Measurements from ENCODE around the gene MALT1. TPM values are rescaled to one million over a fixed set of nuclear protein-coding genes. Genes with fewer than 3 reads are reported as not detected.
"Not testable (repeated sequence)": the region's sequence is repeated elsewhere in the genome, so short reads cannot be mapped to it uniquely, and the experiment has no call there.

MALT1 gene
- total RNA-seq, 1 experiment from 2014 or later, result 27.8 TPM

DNA sequence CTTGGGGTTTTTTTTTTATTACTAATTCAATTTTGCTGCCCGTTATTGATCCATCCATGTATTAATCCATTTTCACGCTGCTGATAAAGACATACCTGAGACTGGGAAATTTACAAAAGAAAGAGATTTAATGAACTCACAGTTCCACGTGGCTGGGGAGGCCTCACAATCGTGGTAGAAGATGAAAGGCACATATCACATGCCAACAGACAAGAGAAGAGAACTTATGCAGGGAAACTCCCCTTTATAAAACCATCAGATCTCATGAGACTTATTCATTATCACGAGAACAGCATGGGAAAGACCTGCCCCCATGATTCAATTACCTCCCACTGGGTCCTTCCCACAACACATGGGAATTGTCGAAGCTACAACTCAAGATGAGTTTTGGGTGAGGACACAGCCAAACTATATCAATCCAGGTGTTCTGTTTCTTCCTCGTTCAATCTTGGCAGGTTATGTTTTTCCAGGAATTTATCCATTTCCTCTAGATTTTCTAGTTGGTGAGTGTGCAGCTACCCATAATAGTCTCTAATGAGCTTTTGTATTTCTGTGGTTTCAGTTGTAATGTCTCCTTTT is 18.0 kb upstream of the MALT1 start:
- not testable (repeated sequence) for DNase-seq (ENCODE audit: low read depth)

GRCh38 chr18:58653814-58654509 is 17.3 kb upstream of the MALT1 start:
- no peak for DNase-seq (ENCODE audit: low read depth)

DNA sequence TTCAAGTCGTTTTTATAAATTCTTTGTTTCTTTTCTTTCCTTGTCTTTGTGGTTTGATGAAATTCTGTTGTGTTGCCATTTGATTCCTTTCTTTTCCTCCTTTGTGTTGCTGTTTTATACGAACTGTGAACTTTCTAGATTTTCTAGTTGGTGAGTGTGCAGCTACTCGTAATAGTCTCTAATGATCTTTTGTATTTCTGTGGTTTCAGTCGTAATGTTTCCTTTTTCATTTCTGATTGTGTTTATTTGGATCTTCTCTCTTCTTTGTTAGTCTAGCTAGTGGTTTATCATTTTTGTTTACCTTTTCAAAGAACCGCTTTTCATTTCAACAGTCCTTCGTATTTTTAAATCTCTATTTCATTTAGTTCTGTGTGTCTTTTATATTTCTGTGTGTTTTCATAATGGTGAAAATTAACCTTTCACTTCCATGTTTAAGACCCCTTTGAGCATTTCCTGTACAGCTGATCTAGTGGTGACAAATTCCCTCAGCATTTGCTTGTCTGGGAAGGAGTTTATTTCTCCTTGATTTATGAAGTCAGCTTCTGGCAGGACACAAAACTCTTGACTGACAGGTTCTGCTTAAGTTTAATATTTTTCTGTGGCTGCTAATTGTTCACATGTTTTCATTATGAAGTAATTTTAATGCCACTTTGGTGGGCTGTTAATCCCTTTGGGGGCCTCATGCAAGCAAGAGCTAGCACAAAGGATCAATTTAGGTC is 16.2 kb upstream of the MALT1 start:
- DNase-seq (ENCODE audit: low read depth), result no peak

DNA sequence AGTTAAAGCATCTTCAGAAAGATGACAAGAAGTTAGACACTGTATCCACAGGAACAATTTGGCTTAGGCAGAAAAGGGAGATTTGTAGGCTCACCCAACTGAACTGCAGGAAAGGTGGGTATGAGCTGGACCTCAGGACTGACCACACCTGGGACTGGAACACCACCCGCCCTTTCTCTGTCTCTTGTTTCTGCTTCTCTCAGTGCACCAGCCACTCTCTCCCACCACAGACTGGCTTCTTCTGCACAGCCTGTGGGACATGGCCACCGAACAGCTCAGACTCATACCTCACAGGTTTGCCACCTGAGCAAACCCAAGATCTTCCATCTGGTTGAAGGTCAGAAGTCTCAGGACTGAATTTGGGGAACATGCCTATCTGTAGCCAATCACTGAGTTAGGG is 14.2 kb upstream of the MALT1 start:
- DNase-seq (ENCODE audit: low read depth), result no peak

GRCh38 chr18:58657494-58657893 is 13.8 kb upstream of the MALT1 start:
- no peak for DNase-seq (ENCODE audit: low read depth)

DNA sequence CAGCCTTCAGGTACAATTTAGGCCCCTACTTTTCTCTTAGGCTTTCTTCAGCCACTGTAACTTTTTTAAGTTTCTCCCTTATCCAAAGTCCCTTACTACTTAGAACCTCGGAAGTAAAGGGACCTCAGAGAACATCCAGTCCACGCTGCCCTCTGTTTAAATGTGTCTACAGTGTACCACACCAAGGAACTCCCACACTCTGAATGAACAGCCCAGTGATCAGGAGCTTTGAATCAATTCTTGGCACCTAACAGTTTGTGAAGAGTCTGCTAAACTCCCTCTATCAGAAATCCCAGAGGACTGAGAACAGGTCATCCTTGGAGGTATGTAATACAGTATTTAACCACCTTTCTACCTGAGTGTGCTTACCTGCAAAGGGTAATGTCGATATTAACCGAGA is 11.6 kb upstream of the MALT1 start:
- DNase-seq (ENCODE audit: low read depth), result no peak

- no peak for DNase-seq (ENCODE audit: low read depth)
Measured at GRCh38 chr18:58660915-58661314, 10.3 kb upstream of the MALT1 start.

DNA sequence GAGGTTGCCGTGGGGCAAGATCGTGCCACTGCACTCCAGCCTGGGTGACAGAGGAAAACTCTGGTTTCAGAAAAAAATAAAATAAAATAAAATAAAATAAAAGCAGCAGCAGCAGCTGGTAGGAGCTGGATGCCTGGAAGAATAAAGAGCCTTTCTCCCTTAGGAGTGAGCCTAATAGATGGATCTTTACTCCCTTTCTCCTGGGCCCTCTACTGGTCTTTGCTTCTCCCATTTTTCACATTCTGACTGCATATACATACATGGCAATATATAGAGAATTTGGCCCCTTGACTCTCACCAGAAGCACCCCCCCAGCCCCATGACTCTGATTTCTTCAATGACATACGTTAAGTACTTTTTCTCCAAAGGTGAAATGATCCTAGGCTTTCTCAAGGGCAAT is 9.8 kb upstream of the MALT1 start:
- DNase-seq (ENCODE audit: low read depth), result peak; percentile 13

- no peak for DNase-seq (ENCODE audit: low read depth)
Measured at GRCh38 chr18:58662118-58662517, 9.1 kb upstream of the MALT1 start.

- peak; percentile 32 for DNase-seq (ENCODE audit: low read depth)
Measured at GRCh38 chr18:58666176-58666575, 5.1 kb upstream of the MALT1 start.

GRCh38 chr18:58668211-58668610 is 3.1 kb upstream of the MALT1 start:
- DNase-seq (ENCODE audit: low read depth), result peak; percentile 76

DNA sequence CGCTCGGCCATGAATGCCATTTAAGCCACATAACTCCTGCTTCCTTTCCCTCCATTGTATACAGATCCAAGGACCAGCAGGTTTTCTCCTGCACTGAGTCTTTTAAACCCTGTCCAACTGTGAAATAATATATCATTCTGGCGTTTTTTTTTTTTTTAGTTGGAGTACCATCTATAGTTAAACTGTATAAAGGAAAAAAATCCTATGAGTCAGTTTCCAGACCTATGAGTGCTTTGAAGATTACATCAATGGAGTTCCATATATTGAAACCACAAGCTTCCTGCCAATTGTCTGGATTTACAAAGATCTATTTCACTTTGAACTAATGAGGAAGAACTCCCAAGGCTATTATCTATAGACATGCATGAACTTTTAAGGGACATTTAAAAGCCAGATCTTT is 2.4 kb upstream of the MALT1 start:
- DNase-seq (ENCODE audit: low read depth), result peak; percentile 92

DNA sequence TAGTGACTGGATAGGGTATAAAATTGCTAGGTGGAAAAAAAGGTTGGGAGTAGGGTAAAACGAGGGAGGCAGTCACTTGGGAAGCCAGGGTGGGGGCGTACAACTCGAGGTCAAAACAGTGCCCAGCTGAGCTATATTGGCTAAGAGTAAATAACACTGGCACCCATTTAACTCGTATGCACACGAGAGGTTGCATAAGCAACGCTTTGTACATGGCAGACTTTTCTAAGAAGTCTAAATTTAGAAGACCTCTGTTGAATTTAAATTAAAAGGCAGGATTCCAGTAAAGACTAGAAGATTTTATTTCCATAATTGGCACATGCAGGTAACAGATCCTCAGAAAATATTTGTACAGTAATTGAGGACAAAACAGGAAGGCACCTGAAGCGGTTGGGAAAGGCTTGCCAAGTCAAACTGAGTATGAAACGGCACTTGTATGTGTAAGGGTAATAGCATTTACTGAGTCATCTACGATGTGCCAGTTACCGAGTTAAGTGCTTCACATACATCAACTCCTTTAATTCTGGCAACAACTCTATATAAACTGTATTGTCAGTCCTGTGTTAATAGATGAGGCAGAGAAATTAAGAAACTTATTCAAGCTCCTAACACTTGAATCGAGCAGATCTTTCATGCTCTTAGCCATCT is 1.4 kb upstream of the MALT1 start:
- peak; percentile 84 for DNase-seq (ENCODE audit: low read depth)

DNA sequence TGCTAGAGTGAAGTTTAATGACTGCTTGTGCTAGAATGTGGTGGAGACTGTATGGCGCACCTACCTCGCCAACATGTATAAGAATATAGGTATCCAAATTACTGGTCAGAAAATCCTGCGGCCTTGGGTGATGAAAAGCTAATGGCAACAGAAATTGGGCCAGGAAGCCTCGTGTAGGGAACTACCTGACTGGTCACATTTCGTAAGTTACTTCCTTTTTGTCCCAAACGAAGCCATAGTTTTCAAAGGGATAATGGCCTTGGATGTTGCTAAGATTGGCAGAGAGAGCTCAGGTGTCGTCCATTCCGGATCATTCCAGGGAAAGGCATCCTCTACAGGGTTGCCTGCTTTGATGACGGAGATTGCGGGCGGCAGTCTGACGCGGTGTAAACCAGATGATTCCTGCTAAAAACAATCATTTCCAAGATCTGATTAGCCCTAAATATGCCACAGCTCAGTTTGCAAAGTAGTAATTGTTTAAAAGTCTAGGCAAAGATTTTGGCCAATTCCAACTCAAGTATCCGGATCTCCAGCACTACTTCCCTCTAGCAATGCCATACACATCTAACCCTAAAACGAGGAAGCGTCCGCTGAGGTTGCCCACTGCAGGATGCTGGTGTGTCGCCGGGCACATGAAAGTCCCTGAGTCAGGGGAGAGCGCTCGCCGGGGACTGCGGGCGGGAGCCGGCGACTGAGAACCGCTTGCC is 708 bp upstream of the MALT1 start:
- DNase-seq (ENCODE audit: low read depth), result no peak

GRCh38 chr18:58671632-58672564 is 633 bp downstream of the MALT1 start:
- peak; percentile 38 for DNase-seq (ENCODE audit: low read depth)

DNA sequence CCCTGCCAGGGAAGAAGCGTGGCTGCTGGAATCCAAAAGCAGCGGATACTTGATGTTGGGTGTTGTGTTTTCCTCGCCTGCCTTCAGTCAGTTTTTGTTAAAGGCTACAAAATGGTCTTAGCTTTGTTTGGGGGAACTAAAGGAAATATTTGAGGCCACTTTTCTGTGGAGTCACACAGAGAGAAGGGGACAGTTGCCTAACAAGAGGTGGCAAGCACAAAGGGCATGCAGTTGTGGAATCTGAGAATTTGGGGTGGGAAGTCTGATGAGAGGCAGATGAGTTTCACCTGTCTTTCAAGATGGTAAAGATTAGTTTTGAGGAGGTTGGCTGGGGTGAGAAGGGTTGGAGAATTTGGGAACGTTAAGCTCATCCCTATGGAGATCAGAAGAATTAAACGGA is 2.9 kb downstream of the MALT1 start:
- no peak for DNase-seq (ENCODE audit: low read depth)

DNA sequence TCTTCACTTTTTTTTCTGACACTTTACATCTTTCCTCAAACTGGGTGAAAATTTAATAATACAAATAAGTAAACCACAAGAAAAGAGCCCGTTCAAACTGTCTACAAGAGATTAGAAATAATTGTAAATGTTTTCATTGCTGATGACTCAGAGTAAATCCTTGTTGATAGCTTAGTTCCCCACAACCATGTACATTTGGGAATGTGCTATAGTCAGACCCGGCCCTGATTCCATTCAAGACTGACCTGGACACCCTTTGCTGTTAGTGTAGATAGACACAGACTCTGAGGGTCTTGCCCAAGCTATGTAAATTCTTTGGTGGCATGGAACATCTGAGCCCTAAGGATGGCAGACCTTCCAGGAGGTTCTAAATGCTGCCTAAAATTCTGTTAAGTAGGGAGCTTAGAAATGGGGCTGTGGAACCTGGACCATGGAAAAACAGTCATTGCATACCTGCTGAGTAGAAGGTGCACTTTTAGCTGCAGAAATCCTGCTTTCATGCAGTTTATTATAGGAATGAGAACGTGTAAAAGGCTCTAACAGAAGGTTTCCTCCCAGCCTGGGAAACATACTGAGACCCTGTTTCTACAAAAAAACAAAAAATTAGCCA is 3.7 kb downstream of the MALT1 start:
- DNase-seq (ENCODE audit: low read depth), result no peak

GRCh38 chr18:58676270-58676669 is 5.0 kb downstream of the MALT1 start:
- no peak for DNase-seq (ENCODE audit: low read depth)

DNA sequence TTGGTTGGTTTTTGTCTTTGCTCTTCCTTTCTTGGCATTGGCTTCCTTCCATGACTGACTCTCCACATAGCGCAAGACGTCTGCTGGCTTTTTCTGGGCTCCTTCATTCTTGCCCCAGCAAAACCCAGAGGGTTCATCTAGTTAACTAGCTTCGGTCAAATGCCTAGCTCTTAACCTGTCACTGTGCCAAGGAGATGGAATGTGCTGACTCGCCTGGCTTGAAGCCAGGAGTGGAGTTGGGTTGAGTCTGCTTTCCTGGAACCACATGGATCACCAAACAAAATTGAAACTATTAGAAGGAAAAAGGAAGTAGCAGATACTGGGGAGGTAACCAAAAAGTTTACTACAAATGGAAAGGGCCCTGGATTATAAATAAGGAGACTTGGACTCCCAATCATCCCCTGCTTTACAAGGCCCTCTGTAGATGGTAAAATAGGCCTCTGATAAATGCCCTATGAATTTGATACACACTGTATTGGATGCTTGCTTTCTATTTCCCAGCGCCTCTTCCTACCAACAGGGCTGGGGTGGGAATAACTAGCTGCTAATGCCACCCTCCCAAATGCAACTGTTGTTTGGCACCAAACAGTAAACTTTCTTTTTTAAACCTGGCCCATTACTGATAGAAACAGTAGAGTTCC is 11.3 kb downstream of the MALT1 start:
- DNase-seq (ENCODE audit: low read depth), result peak; percentile 64

Data from HT1080 (cell line).